Neutrophil (primary cell): ENCODE measurements around the gene SLC35G2.
"Not testable (repeated sequence)": the region's sequence is repeated elsewhere in the genome, so short reads cannot be mapped to it uniquely, and the experiment has no call there.

Experiments used
- H3K27ac ChIP-seq: fragments of 200-600 bp; sonication (generic); 2 replicates; pipeline ENCODE4 v1.5.1; 2016; ENCODE audit warnings: mild to moderate bottlenecking, moderate library complexity
- H3K27me3 ChIP-seq: fragments of 200-600 bp; sonication (generic); 2 replicates; pipeline ENCODE4 v1.6.0; 2016; ENCODE audit warnings: mild to moderate bottlenecking
- H3K36me3 ChIP-seq: fragments of 200-600 bp; sonication (generic); 2 replicates; pipeline ENCODE4 v1.5.1; 2017
- H3K4me1 ChIP-seq, 2 experiments: fragments of 200-600 bp in 1 of 2; sonication (generic) in 1 of 2; 1 replicate in 1 of 2; 2 replicates in 1 of 2; pipeline versions ENCODE4 v1.5.1 to v1.6.1; 2013 to 2016; ENCODE audit warnings: low read depth in 1 of 2, low read length in 1 of 2, mild to moderate bottlenecking in 1 of 2, moderate library complexity in 1 of 2; ENCODE audit not compliant: control insufficient read depth in 1 of 2, insufficient read depth in 1 of 2
- H3K4me3 ChIP-seq, 2 experiments: fragments of 200-600 bp in 1 of 2; sonication (generic) in 1 of 2; 1 replicate in 1 of 2; 2 replicates in 1 of 2; pipeline ENCODE4 v1.5.1; 2013 to 2016; ENCODE audit warnings: low read depth in 1 of 2, low read length in 1 of 2, mild to moderate bottlenecking in 1 of 2, moderate library complexity in 1 of 2
- H3K9me3 ChIP-seq: fragments of 200-600 bp; sonication (generic); 2 replicates; pipeline ENCODE4 v1.5.1; 2016
- TF ChIP-seq, protein P1 (sequence below): fragments of 200-600 bp; sonication (generic); IDR thresholded peaks from 2 replicates; pipeline ENCODE4 v1.5.1; 2016; ENCODE audit warnings: antibody characterized with exemption

SLC35G2 gene

DNA sequence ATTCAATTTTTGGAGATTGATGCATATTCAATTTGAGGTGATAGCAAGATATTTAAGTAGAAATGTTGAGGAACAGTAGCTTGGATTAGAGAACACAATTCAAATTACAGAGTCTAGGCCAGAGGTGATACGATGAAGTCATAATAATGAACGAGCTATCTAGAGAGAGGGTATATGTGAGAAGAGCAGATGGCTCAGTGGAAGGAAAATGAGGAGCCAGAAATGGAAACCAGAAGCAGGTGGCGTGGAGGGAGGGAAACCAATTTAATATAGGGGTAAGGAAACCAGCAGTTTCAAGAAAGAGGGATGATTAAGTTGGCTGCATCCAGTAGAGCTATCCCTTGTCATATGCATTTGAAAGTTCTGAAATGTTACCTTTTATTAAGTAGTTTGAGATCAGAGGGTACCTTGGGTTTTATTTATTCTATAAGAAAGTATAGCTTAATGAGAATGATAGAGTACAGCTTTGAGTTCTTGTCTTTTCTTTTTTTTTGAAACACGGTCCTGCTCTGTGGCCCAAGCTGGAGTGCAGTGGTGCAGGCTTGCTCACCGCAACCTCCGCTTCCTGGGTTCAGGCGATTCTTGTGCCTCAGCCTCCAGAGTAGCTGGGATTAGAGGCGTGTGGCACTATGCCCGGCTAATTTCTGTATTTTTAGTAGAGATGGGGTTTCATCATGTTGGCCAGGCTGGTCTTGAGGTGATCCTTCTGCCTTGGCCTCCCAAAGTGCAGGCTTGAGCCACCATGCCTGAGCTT lies 65.2 kb downstream of the SLC35G2 start:
- Histone ChIP-seq H3K4me3 (no peak overlapping the region), H3K27me3 (no peaks in the 10 kb centered on the region), H3K9me3 (no peaks in the 10 kb centered on the region), H3K4me1 (peaks cover 13 to 15% of the 10 kb centered on the region in 2 experiments), H3K27ac (no peak overlapping the region), H3K36me3 (no peaks in the 10 kb centered on the region)
- TF ChIP-seq, protein P1, sequence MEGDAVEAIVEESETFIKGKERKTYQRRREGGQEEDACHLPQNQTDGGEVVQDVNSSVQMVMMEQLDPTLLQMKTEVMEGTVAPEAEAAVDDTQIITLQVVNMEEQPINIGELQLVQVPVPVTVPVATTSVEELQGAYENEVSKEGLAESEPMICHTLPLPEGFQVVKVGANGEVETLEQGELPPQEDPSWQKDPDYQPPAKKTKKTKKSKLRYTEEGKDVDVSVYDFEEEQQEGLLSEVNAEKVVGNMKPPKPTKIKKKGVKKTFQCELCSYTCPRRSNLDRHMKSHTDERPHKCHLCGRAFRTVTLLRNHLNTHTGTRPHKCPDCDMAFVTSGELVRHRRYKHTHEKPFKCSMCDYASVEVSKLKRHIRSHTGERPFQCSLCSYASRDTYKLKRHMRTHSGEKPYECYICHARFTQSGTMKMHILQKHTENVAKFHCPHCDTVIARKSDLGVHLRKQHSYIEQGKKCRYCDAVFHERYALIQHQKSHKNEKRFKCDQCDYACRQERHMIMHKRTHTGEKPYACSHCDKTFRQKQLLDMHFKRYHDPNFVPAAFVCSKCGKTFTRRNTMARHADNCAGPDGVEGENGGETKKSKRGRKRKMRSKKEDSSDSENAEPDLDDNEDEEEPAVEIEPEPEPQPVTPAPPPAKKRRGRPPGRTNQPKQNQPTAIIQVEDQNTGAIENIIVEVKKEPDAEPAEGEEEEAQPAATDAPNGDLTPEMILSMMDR: no peak

DNA sequence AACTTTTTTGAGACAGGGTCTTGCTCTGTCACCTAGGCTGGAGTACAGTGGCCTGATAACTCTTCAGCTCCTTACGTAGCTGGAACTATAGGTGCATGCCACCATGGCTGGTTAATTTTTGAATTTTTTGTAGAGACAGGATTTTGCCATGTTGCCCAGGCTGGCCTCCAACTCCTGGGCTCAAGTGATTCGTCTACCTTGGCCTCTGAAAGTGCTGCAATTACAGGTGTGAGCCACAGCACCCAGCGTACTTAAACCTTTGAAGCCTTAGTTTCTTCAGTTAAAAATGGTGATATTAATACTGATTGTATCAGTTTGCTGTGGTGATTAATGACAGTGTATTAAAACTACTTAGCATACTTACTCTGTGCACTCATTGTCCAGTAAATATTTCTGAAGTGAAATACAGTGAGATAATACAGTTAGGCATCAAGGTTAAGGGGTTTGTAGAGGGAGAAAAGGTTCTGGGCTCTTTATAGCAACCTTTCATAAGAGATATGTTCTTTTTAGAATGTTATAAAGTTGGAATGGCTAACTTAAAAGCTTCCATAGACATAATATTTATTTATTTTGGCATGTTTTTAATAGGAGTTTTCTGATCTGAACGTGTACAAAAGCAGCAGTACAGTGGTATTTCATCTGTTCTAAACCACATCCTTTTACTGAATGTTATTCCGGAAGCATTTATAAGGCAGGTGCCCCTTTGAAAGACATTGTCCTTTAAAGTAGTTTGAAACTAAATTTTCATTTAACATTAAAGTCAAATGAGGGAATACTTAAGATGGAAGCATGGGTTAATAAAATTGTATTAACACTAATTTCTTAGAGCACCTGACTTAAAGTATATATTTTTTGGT lies 66.7 kb downstream of the SLC35G2 start:
- TF ChIP-seq, protein P1: no peak
- peaks cover 13 to 15% of the 10 kb centered on the region in 2 experiments for H3K4me1 ChIP-seq
- no peaks in the 10 kb centered on the region for H3K9me3 ChIP-seq
- H3K4me3 ChIP-seq: no peak overlapping the region
- no peaks in the 10 kb centered on the region for H3K36me3 ChIP-seq
- H3K27ac ChIP-seq: peak overlapping the region; percentile 23
- no peaks in the 10 kb centered on the region for H3K27me3 ChIP-seq

DNA sequence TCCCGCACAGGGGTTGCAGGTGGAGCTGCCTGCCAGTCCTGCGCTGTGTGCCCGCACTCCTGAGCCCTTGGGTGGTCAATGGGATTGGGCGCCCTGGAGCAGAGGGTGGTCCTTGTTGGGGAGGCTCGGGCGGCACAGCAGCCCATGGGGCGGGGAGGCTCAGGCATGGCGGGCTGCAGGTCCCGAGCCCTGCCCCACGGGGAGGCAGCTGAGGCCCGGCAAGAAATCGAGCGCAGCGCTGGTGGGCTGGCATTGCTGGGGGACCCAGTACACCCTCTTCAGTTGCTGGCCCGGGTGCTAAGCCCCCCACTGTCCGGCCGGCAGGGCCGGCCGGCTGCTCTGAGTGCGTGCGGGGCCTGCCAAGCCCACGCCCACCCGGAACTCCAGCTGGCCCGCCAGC lies 71.0 kb downstream of the SLC35G2 start:
- Histone ChIP-seq H3K27ac (no peak overlapping the region), H3K4me3 (no peak overlapping the region), H3K36me3 (no peaks in the 10 kb centered on the region), H3K27me3 (no peaks in the 10 kb centered on the region), H3K9me3 (no peaks in the 10 kb centered on the region), H3K4me1 (peaks cover 12 to 13% of the 10 kb centered on the region in 2 experiments)
- TF ChIP-seq, protein P1: no peak

DNA sequence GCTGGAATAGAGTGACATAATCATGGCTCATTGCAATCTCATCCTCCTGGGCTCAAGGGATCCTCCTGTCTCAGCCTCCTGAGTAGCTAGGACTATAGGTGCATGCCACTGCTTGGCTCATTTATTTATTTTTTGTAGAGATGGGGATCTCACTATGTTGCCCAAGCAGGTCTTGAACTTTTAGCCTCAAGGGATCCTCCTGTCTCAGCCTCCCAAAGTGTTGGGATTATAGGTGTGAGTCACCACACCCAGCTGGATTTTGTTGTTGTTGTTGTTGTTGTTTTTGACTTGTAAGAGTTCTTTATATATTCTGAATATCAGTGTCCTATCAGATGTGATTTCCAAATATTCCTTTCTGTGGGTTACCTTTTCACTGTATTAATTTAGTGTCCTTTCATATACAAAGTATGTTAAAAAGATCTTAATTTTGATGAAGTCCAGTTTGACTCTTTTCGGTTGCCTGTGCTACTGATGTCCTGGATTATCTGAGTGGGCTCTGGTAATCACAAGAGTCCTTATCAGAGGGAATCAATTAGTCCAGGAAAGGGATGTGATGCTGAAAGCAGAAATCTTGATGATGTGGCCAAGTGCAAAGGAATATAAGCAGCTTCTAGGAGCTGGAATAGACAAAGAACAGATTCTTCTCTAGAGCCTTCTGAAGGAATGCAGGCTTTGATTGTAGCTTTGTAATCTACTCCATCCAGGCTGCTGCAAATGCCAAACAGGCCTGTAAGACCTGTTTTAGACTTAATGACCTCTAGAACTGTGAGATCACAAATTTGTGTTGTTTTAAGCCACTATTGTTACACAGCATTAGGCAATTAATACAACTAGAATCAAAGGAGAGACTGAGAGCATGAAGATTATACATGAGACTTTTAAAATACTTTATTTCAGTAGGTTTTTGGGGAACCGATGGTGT lies 73.3 kb downstream of the SLC35G2 start:
- H3K9me3 ChIP-seq: no peaks in the 10 kb centered on the region
- no peaks in the 10 kb centered on the region for H3K27me3 ChIP-seq
- no peaks in the 10 kb centered on the region for H3K36me3 ChIP-seq
- H3K27ac ChIP-seq: no peak overlapping the region
- no peaks in the 10 kb centered on the region for H3K4me1 ChIP-seq
- H3K4me3 ChIP-seq: no peak overlapping the region
- TF ChIP-seq, protein P1: no peak

DNA sequence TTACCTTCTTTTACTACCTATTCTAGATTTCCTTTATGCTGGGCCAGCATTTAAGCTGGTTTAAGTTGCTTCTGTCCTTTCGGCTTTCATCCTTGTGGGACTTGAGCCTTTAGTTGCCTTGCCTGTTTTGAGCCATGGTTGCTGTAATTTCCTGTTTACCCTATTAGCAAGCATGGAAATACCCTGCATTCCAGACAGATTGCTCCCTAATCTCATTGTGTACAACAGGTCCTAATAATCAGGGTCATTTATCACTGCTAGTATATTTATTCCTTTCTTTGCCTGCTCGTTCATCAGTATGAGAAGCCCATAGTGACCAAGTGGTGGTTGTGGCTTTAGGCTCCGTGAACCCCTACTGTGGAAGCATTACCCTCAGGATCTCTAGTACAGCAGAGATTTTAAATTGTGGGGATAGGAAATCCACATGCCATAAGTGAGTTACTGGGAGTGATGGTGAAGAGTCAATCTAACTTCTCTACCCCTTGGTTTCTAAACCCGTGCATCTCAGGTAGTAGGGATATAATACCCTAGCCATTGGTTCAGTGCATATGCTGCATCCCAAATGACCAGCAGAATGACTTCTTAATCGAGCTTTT lies 75.0 kb downstream of the SLC35G2 start:
- no peaks in the 10 kb centered on the region for H3K36me3 ChIP-seq
- TF ChIP-seq, protein P1: no peak
- H3K4me1 ChIP-seq: no peaks in the 10 kb centered on the region
- no peaks in the 10 kb centered on the region for H3K9me3 ChIP-seq
- no peak overlapping the region for H3K27ac ChIP-seq
- no peak overlapping the region for H3K4me3 ChIP-seq
- no peaks in the 10 kb centered on the region for H3K27me3 ChIP-seq

DNA sequence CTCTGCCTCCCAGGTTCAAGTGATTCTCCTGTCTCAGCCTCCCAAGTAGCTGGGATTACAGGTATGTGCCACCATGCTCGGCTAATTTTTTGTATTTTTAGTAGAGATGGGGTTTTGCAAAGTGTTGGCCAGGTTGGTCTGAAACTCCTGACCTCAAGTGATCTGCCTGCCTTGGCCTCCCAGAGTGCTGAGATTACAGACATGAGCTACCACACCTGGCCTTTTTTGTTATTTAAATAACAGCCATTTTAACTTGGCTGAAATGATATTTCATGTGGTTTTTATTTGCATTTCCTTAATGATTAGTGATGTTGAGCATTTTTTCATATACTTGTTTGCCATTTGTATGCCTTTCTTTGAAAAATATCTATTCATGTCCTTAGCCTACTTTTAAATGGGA lies 78.2 kb downstream of the SLC35G2 start:
- H3K27ac ChIP-seq, H3K36me3 ChIP-seq, H3K27me3 ChIP-seq, H3K4me1 ChIP-seq, H3K4me3 ChIP-seq, H3K9me3 ChIP-seq: not testable (repeated sequence)
